ENCODE results near the gene FAM174A.
A peak's percentile ranks its signal among the peaks of the same experiment; 100 is the strongest.

The FAM174A gene

DNA sequence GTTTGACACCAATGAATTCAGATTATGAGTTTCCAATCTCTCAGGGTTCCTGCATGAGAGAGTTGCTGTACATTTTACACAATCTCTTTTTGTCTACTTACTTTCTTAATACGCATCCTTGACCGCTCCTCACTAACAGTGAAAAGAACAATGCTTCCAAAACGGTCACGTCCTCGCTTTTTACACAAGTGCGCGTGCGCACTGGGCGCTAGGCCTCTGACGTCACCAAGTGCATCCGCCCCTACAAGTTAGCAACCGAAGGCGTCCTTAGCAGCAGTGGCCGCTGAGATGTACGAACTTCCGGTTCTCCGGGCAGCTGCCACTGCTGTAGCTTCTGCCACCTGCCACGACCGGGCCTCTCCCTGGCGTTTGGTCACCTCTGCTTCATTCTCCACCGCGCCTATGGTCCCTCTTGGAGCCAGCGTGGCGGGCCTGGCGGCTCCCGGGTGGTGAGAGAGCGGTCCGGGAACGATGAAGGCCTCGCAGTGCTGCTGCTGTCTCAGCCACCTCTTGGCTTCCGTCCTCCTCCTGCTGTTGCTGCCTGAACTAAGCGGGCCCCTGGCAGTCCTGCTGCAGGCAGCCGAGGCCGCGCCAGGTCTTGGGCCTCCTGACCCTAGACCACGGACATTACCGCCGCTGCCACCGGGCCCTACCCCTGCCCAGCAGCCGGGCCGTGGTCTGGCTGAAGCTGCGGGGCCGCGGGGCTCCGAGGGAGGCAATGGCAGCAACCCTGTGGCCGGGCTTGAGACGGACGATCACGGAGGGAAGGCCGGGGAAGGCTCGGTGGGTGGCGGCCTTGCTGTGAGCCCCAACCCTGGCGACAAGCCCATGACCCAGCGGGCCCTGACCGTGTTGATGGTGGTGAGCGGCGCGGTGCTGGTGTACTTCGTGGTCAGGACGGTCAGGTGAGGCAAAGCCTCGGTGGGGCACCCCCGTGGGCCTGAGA, at the start of gene FAM174A:
Gene FAM174A (plus strand): TSS at position 315 of the 946 bp plus-strand sequence. CDS start 157 bp downstream, at position 472.
- peak; percentile 96 for DNase-seq (ENCODE audit: low read depth, low spot score)

- DNase-seq (ENCODE audit: low read depth, low spot score): no peak
These were observed 41.2 kb upstream of the FAM174A start for GRCh38 chr5:100493996-100494395.

DNA sequence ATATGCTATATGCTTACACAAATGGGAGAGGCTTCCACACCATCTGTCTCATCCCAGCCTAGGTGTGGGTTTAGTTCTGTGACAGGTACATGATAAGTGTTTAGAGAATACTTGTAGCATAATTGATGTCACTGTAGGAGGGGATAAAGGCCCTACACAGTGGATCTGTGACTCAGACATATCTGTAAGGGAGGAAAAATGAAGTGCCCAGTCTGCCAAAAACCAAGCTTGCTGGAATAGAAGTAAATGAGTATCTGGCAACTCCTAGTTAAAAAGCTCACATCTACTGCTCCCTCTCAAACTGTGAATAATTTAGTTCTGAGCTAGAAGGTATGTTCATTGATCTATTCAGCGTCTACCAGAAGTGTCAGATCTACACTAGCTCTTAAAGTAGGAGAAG, 38.9 kb upstream of the FAM174A start:
- no peak for DNase-seq (ENCODE audit: low read depth, low spot score)

GRCh38 chr5:100502684-100503083, 32.5 kb upstream of the FAM174A start:
- no peak for DNase-seq (ENCODE audit: low read depth, low spot score)

GRCh38 chr5:100505984-100506670, 29.0 kb upstream of the FAM174A start:
- no peak for DNase-seq (ENCODE audit: low read depth, low spot score)

DNA sequence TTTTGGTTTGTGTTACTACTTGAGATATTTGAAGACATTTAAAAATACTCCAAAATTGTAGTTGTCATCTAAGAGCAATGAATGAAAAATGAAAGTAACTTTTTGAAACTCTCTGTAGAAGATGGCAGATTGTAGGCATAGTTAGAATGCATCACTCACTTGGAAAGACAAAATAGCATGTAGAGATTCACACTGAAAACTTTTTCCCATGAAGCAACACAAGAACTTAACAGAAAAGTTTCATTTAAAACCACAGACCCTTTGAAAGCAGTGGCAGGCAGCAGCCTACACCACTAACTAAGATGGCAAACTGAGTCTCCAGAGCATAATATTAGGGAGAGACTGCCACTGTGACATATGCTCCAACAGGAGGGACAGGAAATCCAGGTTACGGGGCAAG, 18.9 kb upstream of the FAM174A start:
- no peak for DNase-seq (ENCODE audit: low read depth, low spot score)

DNA sequence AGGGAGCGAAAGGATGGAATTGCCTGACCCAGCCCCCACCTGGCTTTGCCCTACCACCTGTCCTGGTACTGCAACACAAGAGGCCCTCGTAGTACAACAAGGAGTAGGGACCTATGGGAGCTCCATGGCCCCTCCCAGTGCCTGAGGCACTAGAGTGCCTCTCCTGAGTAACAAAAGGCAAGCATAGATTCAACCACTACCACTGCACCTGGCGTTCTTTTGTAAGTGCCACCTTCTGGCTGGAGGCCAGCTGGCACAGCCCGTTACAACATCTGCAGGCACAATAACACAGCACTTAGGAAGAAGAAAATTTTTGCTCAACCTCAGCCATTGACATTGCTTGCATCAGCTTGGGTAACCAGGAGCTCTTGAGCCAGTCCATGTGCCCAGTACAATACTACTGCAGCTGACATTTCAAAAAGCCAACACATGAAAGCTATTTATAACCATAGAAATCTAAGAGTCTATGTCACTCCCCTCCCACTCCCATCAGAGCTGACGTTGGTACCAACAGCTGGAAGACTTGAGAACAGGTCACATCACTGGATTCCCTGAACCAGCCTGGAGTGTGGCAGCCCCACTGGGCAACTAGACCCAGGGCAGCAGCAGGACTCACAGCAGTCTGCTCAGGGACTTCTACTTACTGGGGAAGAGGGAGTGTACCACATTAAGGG, 17.7 kb upstream of the FAM174A start:
- peak; percentile 14 for DNase-seq (ENCODE audit: low read depth, low spot score)

DNA sequence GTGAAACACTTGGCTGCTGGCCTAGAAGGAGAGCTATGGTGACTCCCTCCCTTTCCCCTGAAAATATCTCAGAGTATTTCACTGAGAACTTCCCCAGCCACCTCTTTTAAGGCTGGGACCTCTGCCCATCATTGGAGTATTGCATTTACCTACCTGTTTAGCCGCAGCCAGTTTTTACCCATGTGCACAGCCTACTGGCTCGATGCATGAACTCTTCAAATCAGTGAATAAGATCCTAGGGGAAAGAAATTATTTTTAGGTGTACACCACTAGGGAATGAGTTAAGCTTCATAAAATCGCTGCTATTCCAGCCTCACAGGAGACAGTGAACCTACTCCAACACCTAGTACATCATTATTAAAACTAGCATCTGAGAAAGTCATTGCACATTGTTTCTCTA, 16.8 kb upstream of the FAM174A start:
- no peak for DNase-seq (ENCODE audit: low read depth, low spot score)

GRCh38 chr5:100519075-100519474, 16.1 kb upstream of the FAM174A start:
- DNase-seq (ENCODE audit: low read depth, low spot score): no peak

DNA sequence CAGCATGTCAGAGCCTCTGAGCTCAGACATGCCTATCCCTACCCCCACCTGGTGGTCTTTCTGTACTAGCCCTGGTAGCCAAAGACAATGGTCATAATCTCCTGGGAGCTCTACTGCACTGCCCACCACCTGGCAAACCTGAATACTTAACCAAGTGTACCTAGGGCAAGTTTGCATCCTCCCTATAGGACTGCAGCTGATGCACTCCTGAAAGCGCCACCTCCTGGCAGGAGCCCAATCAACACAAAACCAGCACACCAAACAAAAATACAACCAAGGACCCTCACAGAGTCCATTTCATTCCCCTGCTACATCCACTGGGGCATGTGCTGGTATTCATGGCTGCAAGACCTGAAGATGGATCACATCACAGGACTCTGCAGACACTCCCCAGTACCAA, 14.8 kb upstream of the FAM174A start:
- DNase-seq (ENCODE audit: low read depth, low spot score): peak; percentile 40

GRCh38 chr5:100537946-100538345, 2.8 kb downstream of the FAM174A start:
- no peak for DNase-seq (ENCODE audit: low read depth, low spot score)

- DNase-seq (ENCODE audit: low read depth, low spot score): no peak
These were observed 4.3 kb downstream of the FAM174A start for GRCh38 chr5:100539519-100539918.

DNA sequence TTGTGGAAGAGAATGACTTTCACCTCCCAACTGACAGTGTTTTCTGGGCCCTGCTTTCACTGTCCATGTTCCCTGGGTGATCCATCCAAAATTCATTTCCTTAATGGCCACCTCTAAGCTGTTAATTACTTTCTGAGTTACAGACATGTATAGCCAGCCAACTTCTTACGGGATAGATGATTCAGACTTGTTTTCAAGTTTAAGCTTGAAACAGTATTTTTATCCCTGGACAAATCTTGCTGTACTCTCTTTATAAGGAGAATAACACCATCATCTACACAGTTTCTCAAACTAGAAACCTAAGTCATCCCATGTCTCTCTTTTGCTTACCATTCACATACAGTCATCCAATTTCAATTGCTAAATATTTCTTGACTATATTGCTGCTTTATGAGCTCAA, 6.9 kb downstream of the FAM174A start:
- no peak for DNase-seq (ENCODE audit: low read depth, low spot score)

DNA sequence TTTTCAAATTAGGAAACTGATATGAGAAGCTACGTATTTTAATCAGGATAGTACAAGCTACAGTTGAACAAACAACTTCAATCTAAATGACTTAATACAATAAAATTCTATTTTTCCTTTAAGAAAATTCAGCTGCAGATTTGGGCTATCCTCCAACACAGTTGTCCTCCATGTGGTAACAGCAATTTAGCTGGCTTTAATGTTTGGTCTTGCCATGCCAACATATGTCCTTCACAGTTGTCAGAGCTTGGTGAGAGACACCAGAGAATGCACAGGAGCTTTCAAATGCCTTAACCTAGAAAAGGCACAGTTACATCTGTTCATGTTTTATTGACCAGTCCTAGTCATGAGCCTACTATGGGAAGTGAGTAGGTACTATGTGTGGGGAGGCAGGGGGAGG, 10.8 kb downstream of the FAM174A start:
- DNase-seq (ENCODE audit: low read depth, low spot score): no peak

DNA sequence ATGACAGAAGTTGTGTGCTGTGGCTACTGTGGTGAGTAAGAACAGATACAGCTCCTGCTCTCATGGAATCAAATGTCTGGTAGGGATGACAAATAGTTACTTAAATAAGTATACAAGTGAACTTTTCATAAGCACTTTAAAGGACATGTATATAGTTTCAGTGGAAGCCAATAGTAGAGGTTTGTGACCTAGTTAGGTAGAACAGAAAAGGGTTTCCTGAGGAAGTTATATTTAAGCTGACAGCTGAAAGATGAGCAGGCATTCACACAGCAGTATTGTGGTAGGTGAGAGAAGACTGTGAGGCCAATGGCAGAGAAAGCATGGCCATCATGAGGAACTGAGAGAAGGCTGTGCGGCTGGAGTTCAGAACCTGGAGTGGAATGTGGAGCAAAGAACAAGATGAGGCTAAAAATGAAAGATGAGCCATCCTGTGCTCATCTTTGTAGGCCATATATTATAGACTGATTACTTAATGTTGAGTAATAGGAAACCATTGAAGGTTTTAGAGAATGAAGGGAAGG, 15.4 kb downstream of the FAM174A start:
- no peak for DNase-seq (ENCODE audit: low read depth, low spot score)

- no peak for DNase-seq (ENCODE audit: low read depth, low spot score)
These were observed 16.0 kb downstream of the FAM174A start for GRCh38 chr5:100551183-100551582.

DNA sequence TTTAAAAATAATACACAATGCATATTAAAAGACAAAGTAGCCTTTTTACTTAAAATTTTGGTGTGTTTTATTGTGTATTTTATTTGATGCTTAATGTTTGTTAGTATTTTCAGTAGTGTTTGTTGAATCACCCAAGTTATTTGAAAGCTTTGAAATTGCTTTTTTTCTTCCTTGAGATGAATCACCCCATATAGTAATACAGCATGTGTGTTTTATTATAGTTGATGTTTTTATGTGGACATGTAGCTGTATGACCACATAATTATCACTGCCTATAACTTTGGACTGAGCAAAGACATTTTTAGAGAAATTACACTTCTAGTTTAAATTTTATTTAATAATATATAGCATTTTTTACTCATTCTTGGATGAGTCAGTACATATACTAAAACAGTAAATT, 18.0 kb downstream of the FAM174A start:
- DNase-seq (ENCODE audit: low read depth, low spot score): no peak

- DNase-seq (ENCODE audit: low read depth, low spot score): no peak
These were observed 25.7 kb downstream of the FAM174A start for GRCh38 chr5:100560860-100561259.

DNA sequence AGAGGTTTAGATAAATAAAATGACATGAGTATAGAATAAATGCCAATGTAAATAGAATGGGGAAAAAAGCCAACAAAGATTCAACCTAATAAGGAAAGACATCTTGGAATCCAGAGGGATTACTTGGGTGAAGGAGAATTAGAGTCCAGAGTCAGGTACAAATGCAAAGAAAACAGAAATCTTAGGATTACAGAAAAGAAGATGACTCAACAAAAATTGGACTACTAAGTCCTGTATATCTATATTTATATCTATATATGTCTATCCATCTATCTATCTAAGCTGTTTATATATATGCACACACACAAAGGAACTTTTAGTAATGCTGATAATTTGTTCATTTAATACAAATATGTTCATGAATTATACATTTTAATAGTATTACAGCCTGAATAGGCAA, 27.6 kb downstream of the FAM174A start:
- DNase-seq (ENCODE audit: low read depth, low spot score): no peak

DNA sequence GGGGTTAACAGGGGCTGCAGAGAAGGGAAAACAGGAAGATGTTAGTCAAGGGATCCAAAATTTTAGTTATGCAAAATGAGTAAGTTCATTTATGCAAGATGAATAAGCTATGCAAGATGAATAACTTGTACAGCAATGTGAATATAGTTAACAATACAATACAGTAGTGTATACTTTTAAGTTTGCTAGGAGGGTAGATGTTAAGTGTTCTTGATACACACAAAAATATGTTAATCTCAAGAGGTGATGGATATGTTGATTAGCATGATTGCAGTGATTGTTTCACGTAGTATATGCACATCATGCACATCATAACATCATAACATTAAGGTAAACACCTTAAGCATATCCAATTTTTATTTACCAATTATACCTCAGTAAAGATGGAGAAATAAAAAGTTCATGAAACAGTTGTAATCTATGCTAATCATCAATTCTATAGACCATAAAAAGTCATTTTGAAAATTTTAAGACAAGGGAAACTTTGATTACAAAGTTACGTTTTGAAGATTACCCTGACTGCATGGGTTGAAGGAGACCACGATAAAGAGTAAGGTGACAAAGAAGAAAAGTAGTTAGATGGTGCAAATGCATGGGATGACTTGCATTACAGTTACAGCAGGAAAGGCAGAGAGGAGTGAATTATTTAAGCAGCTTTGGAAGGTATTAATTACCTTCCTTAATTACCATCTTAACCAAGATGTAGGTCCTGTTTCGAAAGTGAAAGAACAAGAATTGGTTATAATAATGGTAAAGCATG, 31.4 kb downstream of the FAM174A start:
- DNase-seq (ENCODE audit: low read depth, low spot score): no peak

GRCh38 chr5:100574716-100575115, 39.5 kb downstream of the FAM174A start:
- DNase-seq (ENCODE audit: low read depth, low spot score): no peak

Measured in ELF-1 (cell line).